Activated CD4-positive, alpha-beta memory T cell treated with anti-CD3 and anti-CD28 coated beads for 36 hours (primary cell): ENCODE measurements around the gene SLC2A10. TPM values are rescaled to one million over a fixed set of nuclear protein-coding genes. Genes with fewer than 3 reads are reported as not detected.

Experiments used
- CTCF ChIA-PET: fragments of 350-600 bp; sonication (Branson Sonifier 250); formaldehyde crosslinking; loops from one replicate; lab custom pipeline; 2021; ENCODE audit warnings: antibody characterized with exemption, inconsistent platforms; lab: Charles Lee
- POLR2A ChIA-PET: fragments of 350-600 bp; sonication (Branson Sonifier 250); formaldehyde crosslinking; loops from one replicate; lab custom pipeline; 2021; ENCODE audit warnings: antibody characterized with exemption; lab: Charles Lee
- DNase-seq: peaks from one replicate; pipeline ENCODE4 v3.0.0-alpha.2; 2020
- H3K27ac Mint-ChIP-seq: one replicate; pipeline ENCODE4 v1.8.0; 2021; ENCODE audit warnings: mixed read lengths
- H3K27me3 Mint-ChIP-seq: one replicate; pipeline ENCODE4 v1.8.0; 2021; ENCODE audit warnings: mixed read lengths
- H3K36me3 Mint-ChIP-seq: one replicate; pipeline ENCODE4 v1.8.0; 2021; ENCODE audit warnings: mixed read lengths
- H3K4me1 Mint-ChIP-seq: one replicate; pipeline ENCODE4 v1.8.0; 2021; ENCODE audit warnings: low read depth, mixed read lengths
- H3K4me3 Mint-ChIP-seq: one replicate; pipeline ENCODE4 v1.8.0; 2021; ENCODE audit warnings: mild to moderate bottlenecking, mixed read lengths
- H3K9me3 Mint-ChIP-seq: one replicate; pipeline ENCODE4 v1.8.0; 2021; ENCODE audit warnings: mixed read lengths
- intact Hi-C: fragments of 100-400 bp; cut with micrococcal nuclease; formaldehyde crosslinking; loops from one replicate; pipeline ENCODE4 v1.15.1; 2023
- total RNA-seq, 2 experiments: library from RNA; stranded (reverse); gene quantifications; one replicate each; pipeline ENCODE4 v1.2.3, GENCODE V29; 2021

SLC2A10 gene
- total RNA-seq, 2 experiments from 2014 or later, result not detected

DNA sequence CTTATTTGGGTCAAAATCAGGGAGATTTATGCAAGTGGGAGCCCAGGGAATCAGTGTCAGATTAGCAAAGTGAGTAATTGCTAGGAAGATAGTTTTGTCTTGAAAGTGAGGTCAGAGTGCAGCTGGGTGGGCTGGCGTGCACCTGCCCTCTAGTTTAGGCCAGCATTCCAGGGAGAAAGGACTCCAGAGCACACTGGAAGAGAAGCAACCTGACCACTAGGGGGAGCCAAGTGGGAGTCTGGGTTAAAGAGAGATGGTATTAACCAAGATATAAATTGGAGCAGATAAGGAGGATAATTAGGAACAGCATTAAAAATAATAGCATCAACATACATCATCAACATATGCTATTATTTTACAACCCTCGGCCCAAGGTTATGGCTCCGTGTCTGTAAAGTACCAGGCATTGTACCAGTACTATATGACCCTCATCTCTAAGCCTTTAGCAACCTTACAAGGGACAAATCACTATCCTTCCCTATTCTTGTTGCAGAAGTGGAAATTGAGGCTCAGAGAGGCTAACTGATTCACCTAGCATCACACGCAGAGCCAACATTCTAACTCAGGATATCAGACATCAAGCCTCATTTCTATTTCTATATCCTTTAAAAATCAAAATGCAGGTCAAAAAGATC is 57.8 kb downstream of the SLC2A10 start:
- H3K4me3 Mint-ChIP-seq, result no peak overlapping the region
- no peaks in the 10 kb centered on the region for H3K9me3 Mint-ChIP-seq
- DNase-seq, result peak; percentile 16
- no peaks in the 10 kb centered on the region for H3K36me3 Mint-ChIP-seq
- H3K4me1 Mint-ChIP-seq, result no peaks in the 10 kb centered on the region
- H3K27me3 Mint-ChIP-seq, result peaks cover 3% of the 10 kb centered on the region
- POLR2A ChIA-PET, result no interaction called here
- H3K27ac Mint-ChIP-seq, result no peak overlapping the region
- intact Hi-C loops, result no loop called here
- CTCF ChIA-PET, result interaction anchor here (0.9 to 3.0 kb wide), 2 partner anchors 14 to 18 kb away, joined by 3 to 11 read pairs; no protein-coding TSS in a partner anchor

GRCh38 chr20:46770330-46771194 is 61.1 kb downstream of the SLC2A10 start:
- no peak overlapping the region for H3K4me3 Mint-ChIP-seq
- H3K27ac Mint-ChIP-seq, result no peak overlapping the region
- DNase-seq, result no peak
- peaks cover 4% of the 10 kb centered on the region for H3K27me3 Mint-ChIP-seq
- H3K36me3 Mint-ChIP-seq, result no peaks in the 10 kb centered on the region
- H3K9me3 Mint-ChIP-seq, result no peaks in the 10 kb centered on the region
- ChIA-PET CTCF (no interaction called here), POLR2A (no interaction called here)
- H3K4me1 Mint-ChIP-seq, result no peaks in the 10 kb centered on the region
- intact Hi-C loops, result no loop called here

- intact Hi-C loops, result no loop called here
Measured at GRCh38 chr20:46771195-46771588, 61.7 kb downstream of the SLC2A10 start.

GRCh38 chr20:46772901-46773300 is 63.5 kb downstream of the SLC2A10 start:
- ChIA-PET POLR2A (no interaction called here), CTCF (interaction anchor here (1.4 kb wide), 1 partner anchor 20 kb away, joined by 5 read pairs; no protein-coding TSS in a partner anchor)
- intact Hi-C loops, result no loop called here
- no peaks in the 10 kb centered on the region for H3K4me1 Mint-ChIP-seq
- H3K36me3 Mint-ChIP-seq, result no peaks in the 10 kb centered on the region
- no peaks in the 10 kb centered on the region for H3K9me3 Mint-ChIP-seq
- DNase-seq, result no peak
- H3K4me3 Mint-ChIP-seq, result no peak overlapping the region
- no peak overlapping the region for H3K27ac Mint-ChIP-seq
- peaks cover 12% of the 10 kb centered on the region for H3K27me3 Mint-ChIP-seq

More at GRCh38 chr20:46771195-46771588, 61.7 kb downstream of the SLC2A10 start:
- ChIA-PET POLR2A (no interaction called here), CTCF (no interaction called here)
- no peaks in the 10 kb centered on the region for H3K36me3 Mint-ChIP-seq
- H3K27me3 Mint-ChIP-seq, result peaks cover 10% of the 10 kb centered on the region
- no peaks in the 10 kb centered on the region for H3K4me1 Mint-ChIP-seq
- no peak for DNase-seq
- H3K4me3 Mint-ChIP-seq, result no peak overlapping the region
- H3K9me3 Mint-ChIP-seq, result no peaks in the 10 kb centered on the region
- H3K27ac Mint-ChIP-seq, result no peak overlapping the region

DNA sequence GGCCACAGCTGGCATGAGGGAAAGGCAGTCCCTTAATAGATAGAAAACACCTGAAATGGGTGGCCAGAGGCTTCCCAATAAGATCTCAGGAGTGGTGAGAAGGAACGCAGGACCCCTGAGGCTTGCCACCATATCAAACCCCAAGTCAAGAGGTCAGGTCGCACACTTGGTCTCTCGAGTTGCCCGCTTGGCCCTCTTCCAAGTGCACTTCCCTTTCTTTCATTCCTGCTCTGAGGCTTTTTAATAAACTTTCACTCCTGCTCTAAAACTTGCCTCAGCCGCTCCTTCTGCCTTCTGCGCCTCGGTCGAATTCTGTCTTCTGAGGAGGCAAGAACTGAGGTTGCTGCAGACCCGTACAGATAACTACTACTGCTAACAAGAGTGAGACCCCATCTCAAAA is 64.2 kb downstream of the SLC2A10 start:
- ChIA-PET CTCF (no interaction called here), POLR2A (no interaction called here)
- intact Hi-C loops, result no loop called here
- DNase-seq, result no peak
- H3K27me3 Mint-ChIP-seq, result peaks cover 12% of the 10 kb centered on the region
- H3K4me3 Mint-ChIP-seq, result no peak overlapping the region
- no peak overlapping the region for H3K27ac Mint-ChIP-seq
- H3K9me3 Mint-ChIP-seq, result no peaks in the 10 kb centered on the region
- H3K4me1 Mint-ChIP-seq, result no peaks in the 10 kb centered on the region
- H3K36me3 Mint-ChIP-seq, result no peaks in the 10 kb centered on the region

DNA sequence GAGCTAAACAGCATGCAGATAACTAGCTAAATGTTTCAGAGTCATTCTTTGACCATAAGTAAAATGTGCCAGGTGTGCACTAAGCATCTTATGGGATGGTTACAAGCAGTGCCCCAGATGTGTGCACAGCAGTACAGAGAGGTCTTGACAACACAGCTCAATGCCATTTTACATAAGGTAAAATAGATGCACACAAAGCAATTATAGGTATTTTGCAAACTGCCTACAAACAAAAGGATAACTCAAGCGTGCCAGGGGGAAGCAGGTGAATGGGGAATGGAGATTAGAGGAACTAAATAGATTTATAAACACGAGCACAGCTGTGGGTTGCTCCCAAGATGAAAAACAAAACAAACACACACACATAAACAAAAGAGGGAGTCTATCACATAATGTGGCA is 64.8 kb downstream of the SLC2A10 start:
- H3K9me3 Mint-ChIP-seq, result no peaks in the 10 kb centered on the region
- no peaks in the 10 kb centered on the region for H3K36me3 Mint-ChIP-seq
- no peak overlapping the region for H3K4me3 Mint-ChIP-seq
- no peak overlapping the region for H3K27ac Mint-ChIP-seq
- peaks cover 12% of the 10 kb centered on the region for H3K27me3 Mint-ChIP-seq
- H3K4me1 Mint-ChIP-seq, result no peaks in the 10 kb centered on the region
- CTCF ChIA-PET, result no interaction called here
- intact Hi-C loops, result no loop called here
- DNase-seq, result no peak
- POLR2A ChIA-PET, result no interaction called here

- POLR2A ChIA-PET, result no interaction called here
- no peaks in the 10 kb centered on the region for H3K4me1 Mint-ChIP-seq
- H3K27ac Mint-ChIP-seq, result no peak overlapping the region
- no peaks in the 10 kb centered on the region for H3K9me3 Mint-ChIP-seq
- intact Hi-C loops, result no loop called here
- no peak overlapping the region for H3K4me3 Mint-ChIP-seq
- H3K27me3 Mint-ChIP-seq, result peaks cover 12% of the 10 kb centered on the region
- no peak for DNase-seq
- CTCF ChIA-PET, result no interaction called here
- no peaks in the 10 kb centered on the region for H3K36me3 Mint-ChIP-seq
Measured at GRCh38 chr20:46774943-46775560, 65.6 kb downstream of the SLC2A10 start.

GRCh38 chr20:46775806-46776205 is 66.4 kb downstream of the SLC2A10 start:
- ChIA-PET POLR2A (no interaction called here), CTCF (no interaction called here)
- no peak overlapping the region for H3K4me3 Mint-ChIP-seq
- H3K9me3 Mint-ChIP-seq, result no peaks in the 10 kb centered on the region
- no peaks in the 10 kb centered on the region for H3K4me1 Mint-ChIP-seq
- no peaks in the 10 kb centered on the region for H3K36me3 Mint-ChIP-seq
- intact Hi-C loops, result no loop called here
- DNase-seq, result no peak
- H3K27ac Mint-ChIP-seq, result no peak overlapping the region
- H3K27me3 Mint-ChIP-seq, result peaks cover 12% of the 10 kb centered on the region

- ChIA-PET POLR2A (no interaction called here), CTCF (no interaction called here)
- H3K36me3 Mint-ChIP-seq, result no peaks in the 10 kb centered on the region
Measured at GRCh38 chr20:46777331-46777730, 67.9 kb downstream of the SLC2A10 start.

DNA sequence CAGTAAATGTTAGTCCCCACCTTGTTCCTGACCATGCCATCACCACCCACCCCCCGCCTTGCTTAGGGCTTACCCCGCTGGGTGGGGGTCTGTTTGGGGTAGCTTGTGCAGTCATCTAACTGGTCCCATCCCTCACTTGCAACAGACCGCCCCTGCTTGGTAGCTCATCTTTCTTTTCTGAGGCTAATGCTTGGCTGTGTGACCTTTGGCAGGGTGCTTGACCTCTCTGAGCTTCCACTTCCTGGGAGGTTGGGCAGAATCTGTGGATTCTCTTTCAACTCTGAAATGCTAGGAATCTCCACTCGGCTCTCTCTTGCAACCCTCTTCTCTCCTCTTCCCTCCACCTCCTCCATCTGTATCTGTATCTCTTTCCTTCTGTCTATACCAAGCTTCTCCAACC is 70.4 kb downstream of the SLC2A10 start:
- Mint-ChIP-seq H3K9me3 (no peaks in the 10 kb centered on the region), H3K4me3 (no peak overlapping the region), H3K4me1 (no peaks in the 10 kb centered on the region), H3K27me3 (peaks cover 8% of the 10 kb centered on the region), H3K27ac (no peak overlapping the region), H3K36me3 (no peaks in the 10 kb centered on the region)
- POLR2A ChIA-PET, result no interaction called here
- CTCF ChIA-PET, result interaction anchor here (0.6 kb wide), 1 partner anchor 185 kb away, joined by 4 read pairs; no protein-coding TSS in a partner anchor
- no peak for DNase-seq
- intact Hi-C loops, result no loop called here

More at GRCh38 chr20:46777331-46777730, 67.9 kb downstream of the SLC2A10 start:
- no peak overlapping the region for H3K4me3 Mint-ChIP-seq
- H3K4me1 Mint-ChIP-seq, result no peaks in the 10 kb centered on the region
- no peak for DNase-seq
- H3K27ac Mint-ChIP-seq, result no peak overlapping the region
- H3K27me3 Mint-ChIP-seq, result peaks cover 12% of the 10 kb centered on the region
- intact Hi-C loops, result no loop called here
- H3K9me3 Mint-ChIP-seq, result no peaks in the 10 kb centered on the region

DNA sequence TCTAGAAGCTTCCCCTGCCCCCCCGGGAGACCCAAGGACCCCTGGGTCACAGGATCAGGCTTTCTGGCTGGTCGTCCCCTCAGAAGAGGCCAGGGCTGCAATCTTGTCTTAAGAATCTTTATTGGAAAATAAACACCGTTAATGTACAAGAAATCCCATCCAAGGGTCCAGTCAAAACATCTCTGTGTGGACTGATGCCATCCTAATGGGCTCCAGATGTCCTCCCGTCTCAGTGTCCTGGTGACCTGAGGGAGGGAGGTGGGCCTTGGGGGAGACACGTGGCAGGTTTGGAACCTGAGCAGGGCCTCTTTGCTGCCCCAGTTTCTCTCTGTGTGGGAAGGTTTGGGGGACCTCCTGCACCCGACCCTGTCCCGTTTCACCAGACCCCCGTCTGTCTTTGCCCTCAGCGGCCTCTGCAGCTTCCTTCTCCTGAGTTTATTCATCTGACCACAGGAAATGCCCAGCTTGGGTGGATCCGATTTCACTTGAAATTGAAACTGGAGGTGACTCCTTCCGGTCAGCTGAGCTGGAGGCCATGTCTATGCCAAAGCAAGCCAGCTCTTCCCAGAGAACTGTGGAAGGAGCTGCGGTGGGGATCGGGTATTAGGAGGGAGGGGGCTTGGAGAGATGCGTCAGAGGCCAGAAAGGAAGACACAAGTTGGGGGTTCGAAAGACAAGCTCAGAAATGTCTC is 75.1 kb downstream of the SLC2A10 start:
- ChIA-PET CTCF (no interaction called here), POLR2A (no interaction called here)
- Mint-ChIP-seq H3K4me3 (no peak overlapping the region), H3K4me1 (no peaks in the 10 kb centered on the region), H3K9me3 (no peaks in the 10 kb centered on the region), H3K36me3 (no peaks in the 10 kb centered on the region), H3K27me3 (peaks cover 9% of the 10 kb centered on the region), H3K27ac (no peak overlapping the region)
- DNase-seq, result no peak
- intact Hi-C loops, result no loop called here
